ENCODE results near the gene PCDHGA12.

DNA sequence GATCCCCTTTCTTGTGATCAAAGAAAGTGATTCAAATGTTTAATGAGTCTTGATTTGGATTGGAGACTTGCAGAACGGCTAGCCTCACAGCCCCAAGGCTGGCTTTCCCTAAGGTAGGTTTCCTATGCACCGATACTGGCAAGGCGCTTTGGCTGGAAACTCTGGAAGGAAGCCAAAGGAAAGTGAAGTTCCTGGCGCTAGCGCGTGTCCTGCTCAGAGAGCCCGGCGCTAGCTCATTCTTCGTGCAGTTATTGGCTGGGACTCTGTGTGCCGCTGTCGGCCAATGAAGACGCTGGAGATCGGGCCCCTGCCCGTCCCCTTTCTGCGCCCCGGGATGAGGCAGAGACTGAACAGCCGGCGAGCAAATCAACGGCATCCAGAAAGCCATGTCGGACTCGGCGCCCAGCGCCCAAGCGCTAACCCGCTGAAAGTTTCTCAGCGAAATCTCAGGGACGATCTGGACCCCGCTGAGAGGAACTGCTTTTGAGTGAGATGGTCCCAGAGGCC is 45.4 kb downstream of the PCDHGA12 start, which contains the start of gene PCDHGC3:
- TF ChIP-seq, protein P1, sequence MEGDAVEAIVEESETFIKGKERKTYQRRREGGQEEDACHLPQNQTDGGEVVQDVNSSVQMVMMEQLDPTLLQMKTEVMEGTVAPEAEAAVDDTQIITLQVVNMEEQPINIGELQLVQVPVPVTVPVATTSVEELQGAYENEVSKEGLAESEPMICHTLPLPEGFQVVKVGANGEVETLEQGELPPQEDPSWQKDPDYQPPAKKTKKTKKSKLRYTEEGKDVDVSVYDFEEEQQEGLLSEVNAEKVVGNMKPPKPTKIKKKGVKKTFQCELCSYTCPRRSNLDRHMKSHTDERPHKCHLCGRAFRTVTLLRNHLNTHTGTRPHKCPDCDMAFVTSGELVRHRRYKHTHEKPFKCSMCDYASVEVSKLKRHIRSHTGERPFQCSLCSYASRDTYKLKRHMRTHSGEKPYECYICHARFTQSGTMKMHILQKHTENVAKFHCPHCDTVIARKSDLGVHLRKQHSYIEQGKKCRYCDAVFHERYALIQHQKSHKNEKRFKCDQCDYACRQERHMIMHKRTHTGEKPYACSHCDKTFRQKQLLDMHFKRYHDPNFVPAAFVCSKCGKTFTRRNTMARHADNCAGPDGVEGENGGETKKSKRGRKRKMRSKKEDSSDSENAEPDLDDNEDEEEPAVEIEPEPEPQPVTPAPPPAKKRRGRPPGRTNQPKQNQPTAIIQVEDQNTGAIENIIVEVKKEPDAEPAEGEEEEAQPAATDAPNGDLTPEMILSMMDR (IDR thresholded peaks at IDR 0.05) = peak in 2 of 7 experiments; percentile 21
- TF ChIP-seq POLR2AphosphoS5 (IDR thresholded peaks at IDR 0.05) = peak; percentile 57 to 85 (median 63)
